ENCODE data around the gene CD74.

CD74 gene

GRCh38 chr5:150409638-150410523, 2.8 kb downstream of the CD74 start:
- no peak for DNase-seq

DNA sequence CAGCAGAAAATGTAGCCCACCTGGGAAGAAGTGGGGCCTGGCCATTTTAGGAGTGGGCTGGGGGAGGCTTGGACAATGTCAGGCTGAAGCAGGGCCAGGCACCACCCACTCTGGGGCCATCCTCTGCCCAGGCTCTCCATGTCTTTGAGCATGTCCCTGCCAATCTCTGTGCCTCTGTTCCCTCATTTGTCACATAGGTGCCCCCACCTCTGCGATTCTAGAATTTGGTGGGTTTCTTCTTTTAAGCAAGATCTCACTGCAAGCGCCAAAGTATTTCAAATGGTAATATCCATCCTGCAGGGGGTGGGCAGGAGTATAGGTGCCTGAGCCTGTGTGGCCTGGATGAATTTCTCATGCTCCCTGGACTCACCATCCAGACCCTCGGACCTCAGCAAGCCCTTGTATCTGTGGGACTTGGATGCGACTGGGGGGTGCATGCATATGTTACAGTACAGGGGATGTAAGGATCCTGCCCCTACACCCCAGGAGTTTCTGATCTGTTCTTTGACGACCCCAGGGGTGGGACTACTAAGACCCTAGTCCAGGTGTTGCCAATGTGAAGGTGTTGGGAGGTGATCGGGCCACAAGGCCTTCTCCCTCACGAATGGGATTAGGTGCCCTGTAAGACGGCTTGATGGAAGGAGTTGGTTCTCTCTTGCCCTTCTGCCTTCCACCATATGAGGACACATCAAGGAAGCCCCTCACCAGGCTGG, 4.3 kb downstream of the CD74 start:
- no peak for DNase-seq

- DNase-seq, result no peak
Observed at GRCh38 chr5:150407096-150407720, 5.5 kb downstream of the CD74 start.

- no peak for DNase-seq
Observed at GRCh38 chr5:150406723-150407095, 6.0 kb downstream of the CD74 start.

GRCh38 chr5:150406103-150406722, 6.5 kb downstream of the CD74 start:
- DNase-seq, result no peak

GRCh38 chr5:150404941-150405816, 7.5 kb downstream of the CD74 start:
- no peak for DNase-seq

DNA sequence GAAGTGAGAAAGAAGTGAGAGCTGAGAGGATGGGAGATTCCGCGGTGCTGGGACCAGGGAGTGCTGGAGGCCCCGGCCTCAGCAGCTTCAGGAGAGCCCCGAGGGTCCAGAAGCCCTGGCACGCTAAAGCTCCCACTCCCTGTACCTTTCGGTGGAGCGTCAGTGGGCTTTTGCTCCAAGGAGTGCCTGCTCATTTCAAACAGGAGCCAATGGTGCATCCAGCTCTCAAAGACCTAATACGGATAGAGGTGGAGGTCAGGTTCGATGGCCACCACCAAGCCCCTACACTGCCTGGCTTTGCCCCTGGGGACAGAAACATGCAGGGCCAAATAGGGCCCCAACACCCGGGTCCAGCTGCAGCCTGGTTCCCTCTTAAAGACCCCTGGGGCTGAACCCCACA, 8.2 kb downstream of the CD74 start:
- no peak for DNase-seq

DNA sequence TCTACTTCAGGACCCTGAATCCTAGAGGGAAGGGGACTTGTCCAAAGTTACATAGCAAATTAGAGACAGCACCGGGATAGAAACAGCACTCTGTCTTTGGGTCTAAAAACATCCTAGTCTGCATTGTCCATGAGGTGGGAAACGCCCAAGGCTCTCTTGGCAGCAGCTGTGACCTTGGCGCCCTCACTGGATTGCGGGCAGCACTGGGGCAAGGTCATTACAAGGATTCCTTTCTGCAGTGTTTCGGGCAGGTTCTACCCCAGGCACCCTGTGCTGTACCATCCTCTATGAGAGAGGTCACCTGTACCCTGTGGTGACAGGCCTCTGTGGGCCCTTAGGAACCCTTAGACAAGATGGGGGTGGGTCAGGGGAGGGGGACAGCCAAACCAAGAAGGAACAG, 8.6 kb downstream of the CD74 start:
- no peak for DNase-seq

- DNase-seq, result no peak
Observed at GRCh38 chr5:150402901-150403342, 9.8 kb downstream of the CD74 start.

- DNase-seq, result no peak
Observed at GRCh38 chr5:150402229-150402773, 10.4 kb downstream of the CD74 start.

GRCh38 chr5:150401376-150402228, 11.1 kb downstream of the CD74 start:
- DNase-seq, result no peak

DNA sequence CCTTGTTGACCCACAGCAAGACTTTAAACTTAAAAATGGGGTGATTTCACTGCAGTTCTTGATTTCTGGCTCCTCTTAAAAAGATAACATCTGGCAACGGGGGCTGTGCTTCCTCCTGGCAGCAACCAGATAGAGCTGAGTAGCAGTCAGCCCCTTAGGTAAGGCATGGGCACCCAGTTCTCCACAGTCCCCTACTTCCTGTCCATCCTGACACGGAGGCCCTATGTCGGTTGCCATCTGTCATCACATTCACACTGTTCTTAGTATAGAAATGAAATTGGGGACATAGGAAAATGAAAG, 11.7 kb downstream of the CD74 start:
- DNase-seq, result no peak

DNA sequence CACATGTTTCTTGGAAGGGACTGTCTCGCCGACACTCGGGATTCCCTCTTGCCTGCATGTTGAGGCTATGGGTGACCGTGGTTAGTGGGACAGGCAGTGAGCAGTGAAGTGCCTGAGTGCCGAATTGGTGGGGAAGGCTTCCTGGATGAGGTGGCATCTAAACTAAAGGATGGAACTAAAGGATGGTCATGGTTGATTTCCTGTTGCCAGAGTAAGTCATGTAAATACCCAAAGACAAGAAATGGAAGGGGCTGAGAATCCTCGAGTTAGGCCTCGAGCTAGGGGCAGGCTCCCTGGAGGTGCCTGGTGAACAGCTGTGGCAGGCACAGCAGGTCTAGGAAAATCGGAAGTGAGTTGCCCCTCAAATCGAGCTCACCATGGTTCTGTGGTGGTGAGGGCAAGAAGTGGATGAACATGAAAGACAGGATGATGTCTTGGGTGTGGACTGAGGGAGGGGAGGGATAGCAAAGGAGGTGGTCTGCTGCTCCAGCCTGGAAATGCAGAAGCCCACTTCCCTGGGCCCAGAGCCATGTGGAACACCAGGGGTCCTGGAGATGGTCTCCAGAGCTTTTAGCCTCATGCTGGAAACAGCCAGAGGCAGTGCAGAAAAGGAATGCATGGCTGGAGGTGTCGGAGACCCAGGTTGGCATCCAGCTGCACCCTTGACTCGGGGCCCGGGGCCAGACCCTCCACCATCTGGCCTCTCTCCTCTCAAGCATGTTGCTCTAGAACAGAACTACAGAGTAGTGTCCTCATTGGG, 12.2 kb downstream of the CD74 start:
- DNase-seq, result no peak

DNA sequence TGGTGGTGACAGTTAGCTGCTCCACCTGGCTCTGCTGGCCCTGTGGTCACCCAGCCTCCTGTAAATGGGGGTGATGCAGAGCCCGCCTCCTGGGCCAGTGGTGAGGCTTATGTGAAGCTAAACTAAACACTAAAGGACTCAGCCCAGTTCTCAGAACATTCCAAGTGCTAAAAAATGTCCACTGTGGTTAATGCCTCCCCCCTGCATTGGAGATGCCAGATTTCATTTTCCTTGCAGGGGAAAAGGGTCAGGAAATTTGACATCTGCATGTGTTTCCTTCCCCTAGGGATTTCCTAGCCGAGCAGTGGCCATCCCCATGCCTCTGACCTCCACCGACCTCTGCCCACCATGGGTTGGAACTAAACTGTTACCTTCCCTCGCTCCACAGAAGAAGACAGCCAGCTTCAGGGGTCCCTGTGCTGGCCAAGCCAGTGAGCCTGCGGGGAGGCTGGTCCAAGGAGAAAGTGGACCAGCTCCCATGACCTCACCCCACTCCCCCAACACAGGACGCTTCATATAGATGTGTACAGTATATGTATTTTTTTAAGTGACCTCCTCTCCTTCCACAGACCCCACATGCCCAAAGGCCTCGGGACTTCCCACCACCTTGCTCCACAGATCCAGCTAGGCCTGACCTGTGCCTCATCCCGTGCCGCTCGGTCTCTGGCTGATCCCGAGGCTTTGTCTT, 13.0 kb downstream of the CD74 start:
- no peak for DNase-seq

- DNase-seq, result no peak
Observed at GRCh38 chr5:150398722-150399523, 13.8 kb downstream of the CD74 start.

DNA sequence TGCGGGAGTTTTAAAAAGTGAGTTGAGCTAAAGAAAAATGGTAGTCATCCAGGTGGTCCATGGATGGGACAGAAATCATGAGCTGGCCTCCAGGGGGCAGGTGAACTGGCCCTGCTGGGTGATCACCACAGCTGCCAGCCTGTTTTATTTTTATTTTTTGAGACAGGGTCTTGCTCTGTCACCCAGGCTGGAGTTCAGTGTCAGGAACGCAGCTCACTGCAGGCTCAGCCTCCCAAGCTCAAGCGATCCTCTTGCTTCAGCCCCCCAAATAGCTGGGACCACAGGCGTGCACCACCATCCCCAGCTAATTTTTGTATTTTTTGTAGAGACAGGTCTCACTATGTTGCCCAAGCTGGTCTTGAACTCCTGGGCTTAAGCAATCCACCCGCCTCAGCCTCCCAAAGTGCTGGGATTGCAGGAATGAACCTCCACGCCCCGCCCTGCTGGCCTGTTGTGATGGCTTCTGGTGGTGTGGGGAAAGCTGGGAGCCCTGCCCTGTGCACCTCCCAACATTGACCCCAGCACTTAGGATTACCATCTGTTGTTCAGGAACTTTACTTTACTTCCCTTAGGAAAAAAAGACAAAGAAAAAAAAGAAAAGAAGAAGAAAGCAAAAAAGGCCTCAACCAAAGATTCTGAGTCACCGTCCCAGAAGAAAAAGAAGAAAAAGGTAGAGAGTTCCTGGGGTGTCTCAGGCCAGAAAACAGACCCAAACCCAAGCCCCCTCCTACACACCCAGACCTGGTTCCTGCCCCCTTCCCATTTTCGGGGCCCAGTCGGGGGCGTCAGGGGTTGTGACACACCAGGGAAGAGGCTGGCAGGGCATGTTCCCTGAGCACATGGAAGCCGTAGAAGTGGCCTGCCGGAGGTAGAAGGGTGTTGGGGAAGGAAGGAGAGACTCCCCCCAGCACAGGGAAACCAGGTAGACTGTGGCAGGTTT, 14.7 kb downstream of the CD74 start:
- no peak for DNase-seq

GRCh38 chr5:150397146-150397781, 15.4 kb downstream of the CD74 start:
- no peak for DNase-seq

Data from activated CD4-positive, CD25-positive, alpha-beta regulatory T cell (primary cell).